Transverse colon (tissue), 4 donors: ENCODE data around the gene GNA12. TPM values are rescaled to one million over a fixed set of nuclear protein-coding genes. Genes with fewer than 3 reads are reported as not detected.

Experiments
- DNase-seq: peaks from one replicate; pipeline ENCODE4 v3.0.0-alpha.2; 2019
- H3K27ac ChIP-seq, 4 donors: fragments of 200-600 bp; sonication (generic); 2 replicates each; pipeline ENCODE4 v1.5.1; 2016 to 2018; ENCODE audit warnings: inconsistent platforms in 4 of 4
- H3K27me3 ChIP-seq: fragments of 200-600 bp; sonication (generic); 2 replicates; pipeline ENCODE4 v1.5.1; 2017; ENCODE audit warnings: inconsistent platforms
- H3K36me3 ChIP-seq, 4 donors: fragments of 200-600 bp; sonication (generic); 2 replicates each; pipeline ENCODE4 v1.5.1; 2017 to 2019; ENCODE audit warnings: inconsistent platforms in 4 of 4
- H3K4me1 ChIP-seq, 4 donors: fragments of 200-600 bp; sonication (generic); 2 replicates each; pipeline ENCODE4 v1.5.1; 2017 to 2020; ENCODE audit warnings: inconsistent platforms in 4 of 4
- H3K4me3 ChIP-seq, 4 donors: fragments of 200-600 bp; sonication (generic); 1 replicate in 1 of 4; 2 replicates in 3 of 4; pipeline versions ENCODE4 v1.5.1 to v1.6.1; 2017 to 2019; ENCODE audit warnings: inconsistent platforms in 4 of 4
- H3K9me3 ChIP-seq, 2 donors: fragments of 200-600 bp; sonication (generic); 2 replicates each; pipeline ENCODE4 v1.5.1; 2017 to 2019; ENCODE audit warnings: inconsistent platforms in 2 of 2
- CTCF ChIP-seq, 5 experiments: fragments of 200-600 bp in 3 of 5; fragments of 450-650 bp in 2 of 5; sonication (generic) in 3 of 5; IDR thresholded peaks; 1 replicate in 2 of 5; 2 replicates in 3 of 5; pipeline ENCODE4 v1.5.1; 2016 to 2017; ENCODE audit warnings: antibody characterized with exemption in 5 of 5, inconsistent platforms in 3 of 5, mild to moderate bottlenecking in 2 of 5, moderate library complexity in 1 of 5
- EP300 ChIP-seq: sonication (generic); formaldehyde crosslinking; IDR thresholded peaks from one replicate; pipeline ENCODE4 v1.6.1; 2017; ENCODE audit warnings: antibody characterized with exemption, low read depth
- POLR2A ChIP-seq: fragments of 450-650 bp; IDR thresholded peaks from one replicate; pipeline ENCODE4 v1.6.1; 2016; ENCODE audit warnings: antibody characterized with exemption, mild to moderate bottlenecking, moderate library complexity
- POLR2AphosphoS5 ChIP-seq, 3 donors: sonication (generic); formaldehyde crosslinking; IDR thresholded peaks; one replicate each; pipeline ENCODE4 v1.6.1; 2016; ENCODE audit warnings: antibody characterized with exemption in 3 of 3
- WGBS, 2 donors: methylation state at CpG; one replicate each; pipeline ENCODE4 v1.1.5; 2018; ENCODE audit warnings: low coverage in 1 of 2; 5-methylcytosine and 5-hydroxymethylcytosine counted together
- in situ Hi-C, 4 donors: fragments of 200-750 bp; cut with MboI; loops; one replicate each; pipeline versions ENCODE4 v1.15.0 to v1.15.1; 2017; ENCODE audit warnings: low sequenced_read_pairs in 3 of 4, low pct_ligation_motif_present in 1 of 4, low pct_unique_long_range_greater_than_20kb in 1 of 4
- intact Hi-C: fragments of 100-400 bp; cut with DNase I; formaldehyde crosslinking; loops from one replicate; pipeline ENCODE4 v1.15.1; 2023; ENCODE audit warnings: low total_unique reads
- total RNA-seq, 4 donors: library from RNA; depleted of rRNA; stranded (reverse); fragments of >200 nt; gene quantifications; one replicate each; pipeline ENCODE4 v1.1.0, GENCODE V29; 2016

The GNA12 gene
- total RNA-seq, 4 donors from 2014 or later = 18.9 to 39.6 (median 22.2) TPM

- WGBS, 2 donors = 67 to 72% methylated on average over 3 to 12 of the region's 12 CpGs
- in situ Hi-C loops = no loop called here
- H3K36me3 ChIP-seq = no peaks in the 10 kb centered on the region
- no peaks in the 10 kb centered on the region for H3K4me1 ChIP-seq
- TF ChIP-seq POLR2A = no peak
- no peak for TF ChIP-seq POLR2AphosphoS5 (IDR thresholded peaks at IDR 0.05)
- TF ChIP-seq EP300 = no peak
- no peak for TF ChIP-seq CTCF (IDR thresholded peaks at IDR 0.05)
- H3K4me3 ChIP-seq = no peak overlapping the region
- no peak overlapping the region for H3K27ac ChIP-seq
- H3K9me3 ChIP-seq = no peaks in the 10 kb centered on the region
- intact Hi-C loops = no loop called here
- no peak for DNase-seq
- H3K27me3 ChIP-seq = peaks cover 12% of the 10 kb centered on the region
Measured at GRCh38 chr7:2701832-2702593, 142.1 kb downstream of the GNA12 start.

- in situ Hi-C loops = no loop called here
- H3K4me1 ChIP-seq = no peaks in the 10 kb centered on the region
- no peak overlapping the region for H3K27ac ChIP-seq
Measured at GRCh38 chr7:2701424-2701823, 142.7 kb downstream of the GNA12 start.

GRCh38 chr7:2700141-2700850 is 143.8 kb downstream of the GNA12 start:
- intact Hi-C loops = no loop called here
- H3K27ac ChIP-seq = no peak overlapping the region
- TF ChIP-seq POLR2AphosphoS5 (IDR thresholded peaks at IDR 0.05) (no peak), EP300 (no peak), POLR2A (no peak), CTCF (IDR thresholded peaks at IDR 0.05) (no peak)
- H3K4me1 ChIP-seq = no peaks in the 10 kb centered on the region
- WGBS, 2 donors = 93% methylated on average over 27 of the region's 40 CpGs; no CpG with 5 or more reads in 1 of the 2 donors
- no peaks in the 10 kb centered on the region for H3K36me3 ChIP-seq
- no peak overlapping the region for H3K4me3 ChIP-seq
- H3K27me3 ChIP-seq = peaks cover 12% of the 10 kb centered on the region
- in situ Hi-C loops = no loop called here
- DNase-seq = no peak
- no peaks in the 10 kb centered on the region for H3K9me3 ChIP-seq

More at GRCh38 chr7:2701424-2701823, 142.7 kb downstream of the GNA12 start:
- 84% methylated on average over 15 of the region's 17 CpGs; no CpG with 5 or more reads in 1 of the 2 donors for WGBS, 2 donors
- no peaks in the 10 kb centered on the region for H3K9me3 ChIP-seq
- no peak for DNase-seq
- H3K36me3 ChIP-seq = no peaks in the 10 kb centered on the region
- H3K4me3 ChIP-seq = no peak overlapping the region
- TF ChIP-seq POLR2AphosphoS5 (IDR thresholded peaks at IDR 0.05) (no peak), POLR2A (no peak), CTCF (IDR thresholded peaks at IDR 0.05) (no peak), EP300 (no peak)
- peaks cover 12% of the 10 kb centered on the region for H3K27me3 ChIP-seq
- intact Hi-C loops = no loop called here

- in situ Hi-C loops = loop anchor here in 3 of 4 donors (25.0 kb wide), 2 partner anchors 212 to 237 kb away; partner anchors contain the start of gene GRIFIN (in 1 of the 3)
- Histone ChIP-seq H3K9me3 (no peaks in the 10 kb centered on the region), H3K36me3 (no peaks in the 10 kb centered on the region), H3K27ac (no peak overlapping the region), H3K27me3 (peaks cover 12% of the 10 kb centered on the region), H3K4me1 (no peaks in the 10 kb centered on the region), H3K4me3 (no peak overlapping the region)
- intact Hi-C loops = no loop called here
- WGBS, 2 donors = 59 to 60% methylated on average over 8 to 15 of the region's 15 CpGs
- no peak for DNase-seq
- TF ChIP-seq POLR2A = no peak
Measured at GRCh38 chr7:2699289-2699620, 144.9 kb downstream of the GNA12 start.
